ENCODE measurements around the gene TAX1BP1.

TAX1BP1 gene

DNA sequence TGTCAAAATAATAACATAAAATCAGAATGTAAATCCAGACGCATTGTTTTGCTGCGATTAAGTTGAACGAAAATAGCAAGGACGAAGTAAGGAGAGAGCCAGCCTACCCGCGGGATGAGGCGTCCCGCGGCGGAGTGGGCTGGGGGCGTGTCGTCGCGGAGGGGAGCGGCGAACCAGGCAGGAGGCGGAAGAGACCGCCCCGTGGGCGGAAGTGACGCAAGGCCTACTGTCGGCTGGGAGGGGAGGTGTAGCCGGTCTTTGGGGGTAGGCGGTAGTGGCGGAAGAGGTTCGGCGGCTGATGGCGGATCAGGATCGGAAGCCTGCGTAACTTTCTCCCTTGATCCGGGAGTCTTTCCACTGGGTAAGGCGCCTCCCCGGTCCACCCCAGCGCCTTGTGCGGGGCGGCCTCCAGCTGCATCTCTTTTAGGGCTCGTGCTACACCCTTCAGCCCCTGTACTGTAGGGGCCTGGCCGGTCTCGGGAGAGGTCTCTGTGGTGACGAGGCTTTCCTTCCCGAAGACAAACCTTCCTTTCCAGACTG, at the start of gene TAX1BP1:
TAX1BP1 (plus strand) TSS at position 254 of the 540 bp plus-strand sequence. CDS start 8,363 bp downstream, outside the sequence.
- peak; percentile 95 for DNase-seq (ENCODE audit: low spot score)

DNA sequence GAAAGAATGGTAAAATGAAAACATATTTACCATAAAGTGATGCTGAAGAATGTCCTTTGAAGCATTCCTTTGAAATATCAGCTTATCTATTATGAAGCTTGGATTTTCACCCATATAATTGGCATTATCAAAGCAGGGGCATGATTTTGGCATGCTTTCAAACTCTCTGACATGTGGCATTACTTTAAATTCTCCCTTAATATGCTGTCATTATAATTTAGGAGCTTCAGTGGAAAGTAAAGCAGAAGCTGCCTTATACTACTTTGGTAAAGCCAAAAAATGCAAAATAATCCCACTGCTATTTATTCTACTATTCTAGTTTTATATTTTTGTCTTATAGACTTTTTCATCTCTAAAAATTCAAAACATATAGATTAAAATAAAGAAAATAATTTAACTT, 49.3 kb upstream of the TAX1BP1 start:
- DNase-seq (ENCODE audit: low spot score) = no peak

DNA sequence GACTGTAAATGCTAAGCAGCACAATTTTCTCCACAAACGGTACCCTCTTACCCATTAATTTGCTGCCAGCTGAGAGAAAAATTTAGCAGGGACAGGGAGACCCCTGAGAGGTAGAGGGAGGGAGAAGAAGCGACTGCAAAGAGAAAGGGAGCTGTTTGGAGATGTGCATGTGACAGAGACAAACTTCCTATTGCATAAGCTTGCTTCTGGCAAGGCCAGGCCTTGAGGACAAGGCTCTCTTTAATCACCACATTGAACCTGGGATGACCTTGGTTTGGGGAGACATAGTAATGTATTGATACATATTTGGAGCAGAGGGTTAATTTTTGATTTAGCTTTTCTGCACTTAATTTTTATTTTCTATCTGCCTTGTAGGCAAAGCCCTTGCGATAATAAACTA, 46.2 kb upstream of the TAX1BP1 start:
- DNase-seq (ENCODE audit: low spot score) = no peak

DNA sequence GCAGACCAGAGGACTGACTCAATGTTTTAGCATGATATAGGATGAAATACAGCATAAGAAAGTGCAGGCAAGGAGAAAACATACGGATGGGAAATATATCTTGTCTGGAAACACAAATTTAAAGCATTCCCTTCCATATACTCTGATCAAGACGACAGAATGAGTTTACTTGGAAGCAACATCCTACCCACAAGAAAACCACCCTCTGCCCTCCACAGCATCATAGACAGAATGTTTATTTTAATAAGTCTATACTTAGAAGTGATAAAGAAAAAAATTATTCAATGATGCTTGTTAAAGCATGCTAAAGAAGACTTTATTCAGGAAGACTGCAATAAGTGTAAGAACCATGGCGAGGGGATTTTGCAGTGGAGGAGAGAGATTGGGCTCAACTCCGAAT, 44.9 kb upstream of the TAX1BP1 start:
- no peak for DNase-seq (ENCODE audit: low spot score)

DNA sequence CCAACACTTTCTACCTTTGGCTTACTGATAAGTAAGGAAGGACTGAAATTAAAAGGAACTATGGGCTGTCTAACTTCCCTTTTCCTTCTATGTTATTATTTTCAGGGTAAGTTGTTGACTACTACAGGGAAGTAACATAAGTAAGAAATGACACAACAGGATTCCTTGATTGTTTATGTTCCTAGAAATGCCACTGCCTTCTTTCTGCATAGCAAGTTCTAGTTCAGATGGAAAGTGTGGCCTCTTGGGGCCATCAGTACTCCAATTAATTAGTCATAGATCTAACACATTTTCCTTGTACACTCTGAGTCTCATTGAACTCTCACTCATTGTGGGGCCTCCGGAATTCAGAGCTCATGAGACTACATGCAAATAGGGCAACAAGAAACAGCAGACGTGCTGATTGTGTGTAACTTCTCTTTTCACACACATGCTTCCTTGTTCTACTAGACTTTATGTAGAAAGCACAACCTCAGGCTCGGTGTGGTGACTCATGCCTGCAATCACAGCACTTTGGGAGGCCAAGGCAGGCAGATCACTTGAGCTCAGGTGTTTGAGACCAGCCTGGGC, 42.0 kb upstream of the TAX1BP1 start:
- no peak for DNase-seq (ENCODE audit: low spot score)

DNA sequence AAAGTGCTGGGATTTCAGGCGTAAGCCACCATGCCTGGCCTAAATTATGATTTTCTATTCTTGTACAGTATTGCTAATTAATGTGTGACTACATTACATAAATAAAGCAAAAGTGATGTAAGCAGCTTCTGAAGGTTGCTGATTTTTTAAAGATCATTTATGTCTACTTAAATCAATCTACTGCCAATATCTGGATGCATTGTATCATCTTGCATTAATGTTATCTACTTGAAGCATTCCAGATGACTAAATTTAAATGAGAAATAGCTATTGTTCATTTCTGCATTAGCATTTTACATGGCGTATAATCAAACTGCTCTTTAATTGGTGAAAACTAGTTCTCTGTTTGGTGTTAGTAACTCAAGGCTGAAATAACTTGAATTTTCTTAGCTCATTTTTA, 40.2 kb upstream of the TAX1BP1 start:
- DNase-seq (ENCODE audit: low spot score) = no peak

DNA sequence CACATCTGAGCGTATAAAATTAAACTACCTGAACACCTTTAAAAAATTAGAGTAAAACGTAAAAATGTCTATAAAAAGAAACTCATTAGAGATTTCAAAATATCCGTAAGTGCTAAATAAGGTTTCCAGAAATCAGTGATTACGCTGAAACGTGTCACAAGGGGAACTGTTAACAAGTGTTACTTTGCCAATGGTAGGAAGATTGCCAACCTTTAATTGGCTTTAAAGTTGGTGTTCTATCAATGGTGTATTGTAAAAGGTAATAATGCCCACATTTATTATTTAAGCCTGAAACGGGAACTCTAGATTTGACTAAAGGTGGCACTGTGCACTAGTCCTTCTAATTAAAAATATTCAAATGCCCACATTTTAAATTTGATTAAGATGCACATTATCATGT, 39.5 kb upstream of the TAX1BP1 start:
- no peak for DNase-seq (ENCODE audit: low spot score)

DNA sequence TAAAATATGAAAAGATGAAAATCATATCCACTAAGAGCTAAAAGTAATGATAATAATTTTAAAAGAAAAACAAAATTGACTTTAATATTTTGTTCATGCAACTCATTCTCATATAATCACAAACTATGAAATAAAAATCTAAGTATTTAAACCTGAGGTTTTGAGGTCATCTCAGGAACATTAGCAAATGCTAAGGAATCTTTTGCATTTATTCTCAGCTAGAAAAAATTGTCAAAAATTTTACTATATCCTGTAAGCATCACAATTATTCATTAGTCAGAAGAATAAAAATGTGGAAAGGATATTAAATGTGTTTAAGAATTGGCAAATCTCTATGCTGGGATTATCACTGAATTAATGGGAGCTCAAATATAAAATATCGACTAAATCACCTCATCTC, 36.8 kb upstream of the TAX1BP1 start:
- no peak for DNase-seq (ENCODE audit: low spot score)

DNA sequence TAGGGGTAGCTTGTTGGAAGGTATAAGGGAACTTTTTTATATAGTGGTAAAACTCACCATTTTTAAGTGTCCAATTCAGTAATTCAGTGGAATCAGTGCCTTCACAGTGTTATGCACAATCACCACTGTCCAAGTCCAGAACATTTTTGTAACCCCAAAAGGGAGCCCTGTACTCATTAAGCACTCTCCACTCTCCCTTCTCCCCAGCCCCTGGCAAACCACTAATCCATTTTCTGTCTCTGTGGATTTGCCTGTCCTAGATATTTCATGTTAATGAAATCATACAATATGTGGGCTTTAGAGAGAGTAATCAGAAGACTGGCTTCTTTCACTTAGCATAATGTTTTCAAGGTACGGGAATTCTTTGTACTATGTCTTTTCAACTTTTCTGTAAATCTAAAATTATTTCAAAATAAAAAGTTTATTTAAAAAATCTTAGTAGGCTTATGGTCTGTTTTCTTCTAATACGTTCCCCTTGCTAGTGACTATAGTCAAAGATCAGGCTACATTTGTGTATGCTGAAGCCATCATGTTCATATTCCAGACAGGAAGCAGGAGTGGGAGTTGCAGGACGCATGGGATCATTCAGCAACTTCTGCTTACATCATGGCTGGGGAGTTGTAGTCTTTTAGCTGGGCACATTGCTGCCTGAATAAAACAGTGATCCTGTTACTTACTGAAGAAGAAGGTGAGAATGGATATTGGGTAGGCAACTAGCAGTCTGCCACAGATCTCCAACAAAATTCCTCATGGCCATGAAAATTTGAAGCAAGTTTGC, 35.4 kb upstream of the TAX1BP1 start:
- no peak for DNase-seq (ENCODE audit: low spot score)

DNA sequence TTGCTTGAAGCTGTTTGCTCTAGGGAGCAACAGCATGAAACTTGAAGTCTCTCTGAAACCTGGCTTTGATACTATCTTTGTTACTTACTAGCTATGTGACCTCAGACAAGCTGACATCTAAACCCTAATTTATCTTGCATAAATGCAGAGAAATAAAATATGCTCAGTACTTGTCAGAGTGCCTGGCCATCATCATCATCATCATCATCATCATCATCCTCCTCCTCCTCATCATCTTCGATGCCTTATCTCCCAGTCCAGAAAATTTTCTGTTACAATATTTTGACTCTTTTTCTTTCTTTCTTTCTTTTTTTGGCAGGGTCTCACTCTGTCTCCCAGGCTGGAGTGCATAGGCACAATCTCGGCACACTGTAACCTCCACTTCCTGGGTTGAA, 34.8 kb upstream of the TAX1BP1 start:
- no peak for DNase-seq (ENCODE audit: low spot score)

DNA sequence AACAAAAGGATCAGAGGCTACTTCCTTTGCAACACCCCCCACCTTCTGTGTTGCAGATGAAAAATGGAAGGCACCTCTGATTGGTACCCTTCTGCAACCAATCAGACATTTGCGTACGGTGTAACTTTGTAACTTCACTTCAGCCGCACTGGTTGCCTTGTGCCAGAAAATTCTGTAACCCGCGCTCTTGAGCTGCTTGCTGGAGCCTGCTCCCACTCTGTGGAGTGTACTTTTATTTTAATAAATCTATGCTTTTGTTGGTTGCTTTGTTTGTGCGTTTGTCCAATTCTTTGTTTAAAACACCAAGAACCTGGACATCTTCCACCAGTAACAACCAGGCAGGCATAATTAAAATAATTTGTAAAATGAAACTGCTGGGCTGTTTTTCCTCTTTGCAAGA, 31.5 kb upstream of the TAX1BP1 start:
- no peak for DNase-seq (ENCODE audit: low spot score)

DNA sequence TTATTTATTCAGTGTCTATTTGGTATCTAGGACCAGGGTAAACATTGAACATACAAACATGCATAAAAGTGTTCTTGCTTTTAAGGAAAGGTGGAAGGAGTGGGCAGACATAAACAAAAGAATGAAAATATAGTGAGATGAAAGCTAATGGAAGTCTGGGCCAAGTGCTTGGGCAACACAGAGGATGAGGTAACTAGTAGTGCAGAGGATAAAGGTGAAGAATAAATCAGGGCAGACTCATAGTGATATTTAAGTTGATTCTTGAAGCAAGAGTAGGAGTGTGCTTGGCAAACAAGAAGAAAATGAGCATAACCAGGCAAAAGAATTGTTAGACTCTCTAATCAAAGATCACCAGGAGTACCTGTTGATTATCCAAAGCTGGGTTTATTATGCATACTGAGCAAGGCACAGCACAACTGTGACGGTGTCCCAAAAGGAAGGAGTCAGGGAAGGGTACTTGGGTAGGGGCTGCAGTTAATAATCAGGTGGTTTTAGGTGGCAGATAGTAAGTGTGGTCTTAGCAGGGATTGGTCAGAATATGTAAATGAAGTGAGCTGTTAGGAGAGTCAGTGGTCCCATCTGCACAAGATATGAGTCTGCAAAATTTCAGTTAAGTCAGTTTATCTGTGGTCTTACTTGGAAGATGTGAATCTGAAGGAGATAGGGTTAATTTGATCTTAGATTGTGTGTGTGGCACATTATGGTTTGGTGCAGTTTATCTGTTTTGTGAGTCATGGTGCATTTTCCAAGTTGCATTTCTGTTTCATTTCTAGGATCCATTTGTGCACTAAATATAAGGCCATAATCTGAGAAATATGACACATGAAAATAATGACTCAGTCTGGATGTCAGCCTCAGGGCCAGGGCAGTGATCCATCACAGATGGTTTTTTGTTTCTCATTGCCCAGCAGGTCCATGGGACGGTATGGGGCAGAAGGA, 30.6 kb upstream of the TAX1BP1 start:
- DNase-seq (ENCODE audit: low spot score) = no peak

DNA sequence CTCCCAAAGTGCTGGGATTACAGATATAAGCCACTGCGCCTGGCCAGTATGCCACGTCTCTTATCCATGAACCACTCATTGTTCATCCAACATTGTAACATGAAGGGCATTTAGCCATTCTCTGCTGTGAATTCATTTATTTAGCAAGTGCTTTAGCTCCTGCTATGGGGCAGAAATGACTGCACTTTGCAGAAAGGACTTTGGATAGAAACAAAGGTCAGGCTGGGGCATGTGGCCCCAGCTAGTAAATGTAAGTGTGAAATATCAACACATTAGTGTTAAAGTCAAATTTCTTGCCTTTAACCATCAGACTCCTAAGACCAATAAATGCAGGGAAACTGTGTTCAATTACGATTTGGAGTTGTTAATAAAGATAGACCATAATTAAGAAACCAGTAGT, 27.7 kb upstream of the TAX1BP1 start:
- no peak for DNase-seq (ENCODE audit: low spot score)

DNA sequence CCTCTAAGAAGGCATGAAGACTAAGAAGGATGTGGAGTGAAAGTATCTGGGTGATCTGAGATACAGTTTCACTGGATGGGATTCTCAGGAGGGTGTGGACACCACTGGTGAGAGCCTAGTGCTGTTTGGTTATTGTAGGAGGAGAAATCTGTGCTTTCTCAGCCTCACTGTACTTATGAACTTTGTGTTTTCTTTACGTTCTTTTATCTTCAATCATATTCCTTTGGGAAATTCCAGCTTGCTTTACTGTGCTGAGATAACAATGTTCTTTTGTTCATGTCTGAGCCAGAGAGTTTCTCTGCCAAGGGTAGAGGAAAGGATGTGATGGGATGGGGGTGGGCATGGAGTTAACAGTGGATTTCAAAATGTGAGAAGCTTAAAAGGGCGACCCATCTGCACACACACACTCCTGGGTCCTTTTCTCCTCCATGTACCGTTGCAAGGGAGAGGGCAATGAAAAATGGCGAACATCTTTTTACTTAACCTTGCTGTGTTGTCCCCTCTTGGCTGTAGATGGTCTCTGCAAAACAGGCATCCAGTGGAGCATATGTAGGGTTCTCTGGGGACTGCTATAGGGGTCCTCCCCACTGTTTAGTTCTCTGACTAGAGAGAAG, 25.0 kb upstream of the TAX1BP1 start:
- DNase-seq (ENCODE audit: low spot score) = no peak

DNA sequence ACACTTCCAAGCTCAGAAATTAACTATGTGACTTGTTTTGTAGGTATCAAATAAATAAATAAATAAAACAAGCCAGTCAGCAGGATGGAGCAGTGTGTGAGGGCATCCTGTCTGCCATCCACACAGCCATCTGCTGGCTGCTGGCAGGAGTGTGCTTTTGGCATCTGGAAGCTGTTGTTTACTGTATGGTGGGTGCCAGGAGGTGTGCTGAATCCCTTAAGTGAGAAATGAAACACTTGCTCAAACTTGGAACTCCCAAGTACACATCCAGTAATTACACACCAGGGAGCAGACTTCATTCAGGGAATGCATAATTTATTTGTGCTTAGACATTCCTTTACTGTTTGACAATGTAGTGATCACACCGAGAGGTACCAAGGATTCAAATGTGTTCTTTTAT, 16.9 kb upstream of the TAX1BP1 start:
- DNase-seq (ENCODE audit: low spot score) = peak; percentile 25

DNA sequence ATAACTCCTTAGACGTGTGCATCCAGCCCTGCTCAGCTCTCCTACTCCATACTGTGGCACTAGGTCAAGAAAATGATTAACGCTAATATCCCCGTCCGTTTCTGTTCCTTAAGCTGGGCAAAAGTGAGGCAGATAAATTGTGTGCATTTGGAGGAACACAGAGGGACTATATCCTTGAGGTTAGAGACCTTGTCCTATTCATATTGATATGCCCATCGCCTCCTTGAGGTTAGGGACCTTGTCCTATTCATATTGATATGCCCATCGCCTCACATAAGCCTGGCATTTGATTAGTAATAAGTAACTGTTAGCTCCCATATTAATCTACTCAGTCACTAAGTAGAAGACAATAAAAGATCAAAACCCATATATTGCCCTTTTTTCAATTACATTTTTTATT, 12.9 kb upstream of the TAX1BP1 start:
- no peak for DNase-seq (ENCODE audit: low spot score)

DNA sequence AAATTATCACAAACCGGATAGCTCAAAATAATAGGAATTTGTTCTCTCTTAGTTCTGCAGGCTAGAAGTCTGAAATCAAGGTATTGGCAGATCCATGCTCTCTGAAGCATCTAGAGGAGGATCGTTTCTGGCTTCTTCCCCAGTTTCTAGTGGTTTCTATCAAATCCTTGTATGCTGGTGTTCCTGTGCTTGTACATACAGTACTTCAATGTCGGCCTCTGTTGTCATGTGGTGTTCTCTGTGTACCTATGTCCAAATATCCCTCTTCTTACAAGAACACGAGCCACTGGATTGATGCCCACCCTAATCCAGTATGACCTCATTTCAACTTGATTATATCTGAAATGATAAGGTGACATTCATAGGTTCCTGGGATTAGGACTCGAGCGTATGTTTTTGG, 9.8 kb upstream of the TAX1BP1 start:
- DNase-seq (ENCODE audit: low spot score) = no peak

DNA sequence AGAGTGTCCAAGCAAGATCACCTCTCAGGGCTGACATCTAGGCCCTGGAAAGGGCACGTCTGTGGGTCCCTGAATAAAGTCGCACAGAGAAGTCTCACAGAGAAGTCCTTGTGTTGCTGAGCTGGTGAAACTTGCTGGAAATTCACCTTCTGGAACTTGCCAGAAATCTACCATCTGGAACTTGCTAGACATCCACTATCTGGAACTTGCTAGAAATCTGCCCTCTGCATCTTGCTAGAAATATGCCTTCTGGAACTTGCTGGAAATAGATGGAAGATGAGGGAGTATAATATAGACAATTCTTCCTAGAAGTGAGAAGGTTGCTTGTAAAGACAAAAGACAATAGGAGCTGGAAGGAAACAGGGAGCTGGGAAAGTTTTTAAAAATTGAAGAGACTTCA, 5.4 kb upstream of the TAX1BP1 start:
- no peak for DNase-seq (ENCODE audit: low spot score)

DNA sequence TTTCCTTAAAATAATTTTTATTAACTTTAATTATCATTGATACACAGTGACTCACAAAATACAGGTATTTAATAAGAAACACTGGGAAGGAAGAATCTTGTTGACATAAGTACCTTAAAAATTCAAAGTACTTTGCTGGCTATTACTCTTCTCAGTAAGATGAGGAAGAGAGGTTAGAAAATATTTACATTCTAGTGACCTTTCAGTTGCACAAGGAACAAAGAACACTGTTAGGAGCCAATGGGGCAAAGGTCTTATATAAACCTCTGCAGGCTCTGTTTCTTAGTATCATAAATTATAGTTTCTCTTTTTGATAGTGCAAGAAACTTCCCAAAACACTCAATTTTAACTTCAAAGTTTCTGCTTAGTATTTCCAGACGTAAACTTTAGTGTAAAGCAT, 4.8 kb upstream of the TAX1BP1 start:
- no peak for DNase-seq (ENCODE audit: low spot score)

DNA sequence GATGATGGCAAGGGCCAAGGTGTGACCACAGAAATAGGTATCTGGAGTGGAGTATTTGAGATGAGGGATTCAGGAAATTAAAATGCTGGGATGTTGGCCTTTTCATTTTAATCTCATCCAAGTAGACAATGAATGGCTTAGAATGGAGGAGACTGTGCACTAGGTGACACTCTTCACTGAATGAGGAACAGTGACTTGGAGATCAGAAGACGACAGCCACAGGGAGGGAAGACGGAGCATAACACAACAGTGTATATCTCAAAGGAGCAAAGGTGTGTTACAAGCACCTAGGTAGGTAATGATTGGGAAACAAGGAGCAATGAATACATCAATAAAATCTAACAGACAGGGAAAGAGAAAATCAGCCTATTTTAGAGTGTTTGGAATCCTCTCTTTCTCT, 4.1 kb upstream of the TAX1BP1 start:
- no peak for DNase-seq (ENCODE audit: low spot score)

DNA sequence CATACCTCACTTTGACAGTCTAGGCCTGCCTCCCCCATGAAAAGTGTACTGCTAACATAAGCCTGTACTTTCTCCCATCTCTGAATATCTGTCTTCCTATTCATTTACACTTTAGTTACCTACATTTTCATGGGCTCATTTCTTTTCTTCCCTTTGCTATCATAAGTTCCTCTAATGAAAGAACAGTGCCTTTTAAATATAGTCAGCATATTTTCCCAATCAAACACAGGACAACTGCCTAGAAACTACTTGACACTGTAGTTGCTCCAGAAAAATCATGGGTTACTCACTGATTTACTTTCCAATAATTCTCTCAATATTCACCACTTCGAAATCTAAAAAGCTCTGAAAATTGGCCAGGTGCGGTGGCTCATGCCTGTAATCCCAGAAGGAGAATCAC, 2.8 kb upstream of the TAX1BP1 start:
- DNase-seq (ENCODE audit: low spot score) = no peak

DNA sequence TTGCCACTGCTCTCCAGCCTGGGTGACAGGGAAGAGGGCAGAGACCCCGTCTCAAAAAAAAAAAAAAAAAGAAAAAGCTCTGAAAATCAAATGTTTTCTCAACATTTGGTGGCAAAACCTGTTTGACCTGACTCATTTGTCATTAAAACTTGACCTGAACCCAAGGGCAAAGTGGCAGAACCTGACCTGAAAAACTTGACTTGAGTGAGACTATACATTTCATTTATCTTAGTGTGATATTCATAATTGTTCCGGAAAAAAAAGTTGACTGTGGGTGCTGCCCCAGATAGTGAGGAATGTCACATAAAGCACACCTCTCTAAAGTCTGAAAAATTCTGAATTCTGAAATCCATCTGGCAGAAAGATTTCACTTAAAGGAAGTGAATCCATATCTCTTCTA, 2.3 kb upstream of the TAX1BP1 start:
- DNase-seq (ENCODE audit: low spot score) = no peak
